HepG2 (cell line): Measurements from ENCODE around the gene SLC2A14. TPM values are rescaled to one million over a fixed set of nuclear protein-coding genes. Genes with fewer than 3 reads are reported as not detected.
A peak's percentile ranks its signal among the peaks of the same experiment; 100 is the strongest.

ENCODE experiments used
- ATAC-seq: fragments of 200-7000 bp; cut with Tn5 transposase; 3 replicates; pipeline ENCODE4 v1.9.1; 2020; ENCODE audit warnings: mild to moderate bottlenecking, moderate library complexity
- BruUV-seq: library from RNA; stranded (reverse); fragments of 400-500 nt; replicated peaks from 2 replicates; lab custom pipeline; 2021; lab: Mats Ljungman, UMichigan
- CTCF ChIA-PET: fragments of 300-600 bp; formaldehyde crosslinking; extraction: SDS; loops from one replicate; lab custom pipeline; 2021; ENCODE audit warnings: low total read pairs, inconsistent platforms, low intra/inter-chr PET ratio; lab: Yijun Ruan, JAX
- POLR2A ChIA-PET: fragments of 350-600 bp; sonication (Branson Sonifier 250); formaldehyde crosslinking; loops from one replicate; lab custom pipeline; 2020; ENCODE audit warnings: antibody characterized with exemption, inconsistent platforms; lab: Yijun Ruan, JAX
- DNase-seq: peaks from one replicate; pipeline ENCODE4 v3.0.0-alpha.2; 2015; ENCODE audit warnings: low spot score
- FAIRE-seq: peaks from 3 replicates; lab custom pipeline; 2011; peaks lifted over from hg19 to GRCh38; lab: Jason Lieb, UNC
- H2AFZ ChIP-seq: one replicate; pipeline ENCODE4 v1.6.1; 2011; ENCODE audit warnings: low read length, inconsistent platforms
- H3K27ac ChIP-seq: fragments of 300-600 bp; 3 replicates; pipeline ENCODE4 v1.8.0; 2011; ENCODE audit warnings: mixed run types, mild to moderate bottlenecking, mixed read lengths, low read length, inconsistent platforms; ENCODE audit not compliant: insufficient read depth; ENCODE audit errors: extremely low read length
- H3K27me3 ChIP-seq, 2 experiments: fragments of 200-600 bp in 1 of 2; 2 replicates in 1 of 2; 3 replicates in 1 of 2; pipeline versions ENCODE4 v1.6.0 to v1.8.0; 2011; ENCODE audit warnings: low read length in 2 of 2, mild to moderate bottlenecking in 2 of 2, moderate library complexity in 2 of 2, inconsistent platforms in 1 of 2; ENCODE audit not compliant: insufficient read depth in 2 of 2, control insufficient read depth in 1 of 2
- H3K36me3 ChIP-seq, 2 experiments: fragments of 200-600 bp in 1 of 2; replicated peaks in 1 of 2; 2 replicates in 1 of 2; 3 replicates in 1 of 2; pipeline versions ENCODE4 v1.5.1 to v1.8.0; 2011; ENCODE audit warnings: low read length in 2 of 2, inconsistent platforms in 1 of 2; ENCODE audit not compliant: insufficient read depth in 2 of 2, control insufficient read depth in 1 of 2
- H3K4me1 ChIP-seq: 2 replicates; pipeline ENCODE4 v1.5.1; 2012; ENCODE audit warnings: low read length, inconsistent platforms; ENCODE audit not compliant: insufficient read depth
- H3K4me2 ChIP-seq: 2 replicates; pipeline ENCODE4 v1.6.0; 2011; ENCODE audit warnings: low read depth, low read length, inconsistent platforms
- H3K4me3 ChIP-seq, 3 experiments: fragments of 200-600 bp in 1 of 3; sonication (generic), shearing (Covaris generic) in 1 of 3; replicated peaks in 1 of 3; 2 replicates each; pipeline ENCODE4 v1.5.1; 2011 to 2016; ENCODE audit warnings: low read length in 3 of 3, inconsistent platforms in 2 of 3, low read depth in 2 of 3, mild to moderate bottlenecking in 2 of 3, control low read depth in 1 of 3, mixed read lengths in 1 of 3; ENCODE audit not compliant: insufficient read depth in 1 of 3
- H3K79me2 ChIP-seq: one replicate; pipeline ENCODE4 v1.6.1; 2011; ENCODE audit warnings: low read length, inconsistent platforms; ENCODE audit not compliant: insufficient read depth
- H3K9ac ChIP-seq: 2 replicates; pipeline ENCODE4 v1.6.0; 2011; ENCODE audit warnings: mild to moderate bottlenecking, low read depth, low read length, inconsistent platforms; ENCODE audit not compliant: insufficient read depth
- H3K9me3 ChIP-seq: 2 replicates; pipeline ENCODE4 v1.5.1; 2012; ENCODE audit warnings: mild to moderate bottlenecking, low read length
- H4K20me1 ChIP-seq: 2 replicates; pipeline ENCODE4 v1.6.0; 2011; ENCODE audit warnings: inconsistent platforms, mild to moderate bottlenecking, low read length, moderate library complexity; ENCODE audit not compliant: insufficient read depth
- AFF4 ChIP-seq: sonication (generic); formaldehyde crosslinking; IDR thresholded peaks from 2 replicates; pipeline ENCODE4 v1.4.0; 2020; ENCODE audit warnings: missing genetic modification reagents
- ATF3 ChIP-seq: sonication (generic); formaldehyde crosslinking; IDR thresholded peaks from 2 replicates; pipeline ENCODE4 v1.4.0; 2020; ENCODE audit warnings: missing genetic modification reagents
- ATF7 ChIP-seq, 2 experiments: fragments of 450-650 bp in 1 of 2; sonication (generic) in 1 of 2; formaldehyde crosslinking in 1 of 2; IDR thresholded peaks; 2 replicates each; pipeline versions ENCODE4 v1.4.0 to v1.6.1; 2016 to 2020; ENCODE audit warnings: antibody characterized with exemption in 1 of 2, mild to moderate bottlenecking in 1 of 2, missing genetic modification reagents in 1 of 2
- ESRRA ChIP-seq: sonication (generic); formaldehyde crosslinking; IDR thresholded peaks from 2 replicates; pipeline ENCODE4 v1.5.1; 2020; ENCODE audit warnings: mild to moderate bottlenecking, low read depth, missing genetic modification reagents
- MAFK ChIP-seq, 2 experiments: IDR thresholded peaks in 1 of 2; conservative IDR thresholded peaks in 1 of 2; 2 replicates each; pipeline ENCODE4 v1.6.1; 2011; ENCODE audit warnings: improper control_type of control experiment in 2 of 2, low read length in 2 of 2
- MEIS1 ChIP-seq: sonication (generic); formaldehyde crosslinking; IDR thresholded peaks from 2 replicates; pipeline ENCODE4 v1.9.0; 2021; ENCODE audit warnings: mild to moderate bottlenecking, missing genetic modification reagents, moderate library complexity, borderline replicate concordance
- NFE2L2 ChIP-seq: fragments of 150-350 bp; IDR thresholded peaks from 2 replicates; pipeline ENCODE4 v1.6.1; 2014; ENCODE audit warnings: low read length
- SSRP1 ChIP-seq: IDR thresholded peaks from 2 replicates; pipeline ENCODE4 v1.6.1; 2016; ENCODE audit warnings: control low read depth
- ZMYM4 ChIP-seq: sonication (generic); formaldehyde crosslinking; IDR thresholded peaks from 2 replicates; pipeline ENCODE4 v1.8.1; 2023; ENCODE audit warnings: mild to moderate bottlenecking, missing genetic modification reagents
- ZNF3 ChIP-seq: IDR thresholded peaks from 2 replicates; pipeline ENCODE4 v1.7.0; 2017; ENCODE audit warnings: inconsistent platforms
- ZNF597 ChIP-seq: sonication (generic); formaldehyde crosslinking; IDR thresholded peaks from 2 replicates; pipeline ENCODE4 v1.5.0; 2020; ENCODE audit warnings: missing genetic modification reagents
- ZSCAN30 ChIP-seq: sonication (generic); formaldehyde crosslinking; IDR thresholded peaks from 2 replicates; pipeline ENCODE4 v1.5.0; 2020; ENCODE audit warnings: mild to moderate bottlenecking, missing genetic modification reagents
- WGBS: methylation state at CpG from one replicate; pipeline ENCODE4 v1.1.6; 2017; ENCODE audit warnings: low lambda C conversion rate; 5-methylcytosine and 5-hydroxymethylcytosine counted together
- in situ Hi-C: cut with HindIII; loops from 2 replicates; pipeline ENCODE4 v1.10.0; 2017; ENCODE audit warnings: low pct_unique_long_range_greater_than_20kb; ENCODE audit not compliant: extremely low pct_ligation_motif_present
- intact Hi-C: fragments of 100-400 bp; cut with micrococcal nuclease; formaldehyde crosslinking; loops from one replicate; pipeline ENCODE4 v1.10.0; 2022; ENCODE audit not compliant: unreplicated experiment
- polyA plus RNA-seq, 8 experiments: library from polyadenylated mRNA; depleted of rRNA in 3 of 8; stranded (reverse) in 7 of 8; unstranded in 1 of 8; fragments of >200 nt; fragmentation: Illumina TruSeq in 4 of 8; extraction: Trizol in 4 of 8; gene quantifications; 2 replicates each; pipeline versions ENCODE4 v1.2.1 to v1.2.3, GENCODE V29; 2011 to 2016; ENCODE audit warnings: low read depth in 4 of 8, missing spikeins in 1 of 8, mixed read lengths in 1 of 8; ENCODE audit not compliant: insufficient read depth in 1 of 8
- total RNA-seq, 5 experiments: library from RNA; depleted of rRNA; stranded (reverse); fragments of >200 nt; fragmentation: Illumina TruSeq; extraction: Trizol; gene quantifications; 2 replicates each; pipeline ENCODE4 v1.2.3, GENCODE V29; 2016; ENCODE audit warnings: low read depth in 1 of 5
- TF ChIP-seq, protein P1 (sequence below): sonication (generic); formaldehyde crosslinking; IDR thresholded peaks from 2 replicates; pipeline ENCODE4 v1.4.0; 2020; ENCODE audit warnings: missing genetic modification reagents
- TF ChIP-seq, protein P2 (sequence below): sonication (generic); formaldehyde crosslinking; conservative IDR thresholded peaks from 2 replicates; pipeline ENCODE4 v1.4.0; 2020; ENCODE audit warnings: missing genetic modification reagents

SLC2A14 gene
- total and polyA plus RNA-seq, 2 of the 13 experiments (the other 11 are each of a cell fraction or from before 2014, with no cell fraction given): 7.7 to 39.0 TPM

- TF ChIP-seq, protein P1, sequence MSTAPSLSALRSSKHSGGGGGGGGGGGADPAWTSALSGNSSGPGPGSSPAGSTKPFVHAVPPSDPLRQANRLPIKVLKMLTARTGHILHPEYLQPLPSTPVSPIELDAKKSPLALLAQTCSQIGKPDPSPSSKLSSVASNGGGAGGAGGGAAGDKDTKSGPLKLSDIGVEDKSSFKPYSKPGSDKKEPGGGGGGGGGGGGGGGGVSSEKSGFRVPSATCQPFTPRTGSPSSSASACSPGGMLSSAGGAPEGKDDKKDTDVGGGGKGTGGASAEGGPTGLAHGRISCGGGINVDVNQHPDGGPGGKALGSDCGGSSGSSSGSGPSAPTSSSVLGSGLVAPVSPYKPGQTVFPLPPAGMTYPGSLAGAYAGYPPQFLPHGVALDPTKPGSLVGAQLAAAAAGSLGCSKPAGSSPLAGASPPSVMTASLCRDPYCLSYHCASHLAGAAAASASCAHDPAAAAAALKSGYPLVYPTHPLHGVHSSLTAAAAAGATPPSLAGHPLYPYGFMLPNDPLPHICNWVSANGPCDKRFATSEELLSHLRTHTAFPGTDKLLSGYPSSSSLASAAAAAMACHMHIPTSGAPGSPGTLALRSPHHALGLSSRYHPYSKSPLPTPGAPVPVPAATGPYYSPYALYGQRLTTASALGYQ (CRISPR knock-in tag): no peak
- no peak for TF ChIP-seq ZSCAN30 (CRISPR knock-in tag)
- TF ChIP-seq MAFK (conservative IDR thresholded peaks at IDR 0.05 in 1 of 2, IDR thresholded peaks at IDR 0.05 in 1 of 2; ENCODE audit: low read length in 2 of 2): no peak
- TF ChIP-seq ZMYM4: no peak
- no peak for TF ChIP-seq ESRRA (CRISPR knock-in tag)
Observed at GRCh38 chr12:7916936-7917335, 44.2 kb upstream of the SLC2A14 start (continued).

- H3K36me3 ChIP-seq: no peaks in the 10 kb centered on the region; a peak in 2 of 5 replicates
- H3K4me2 ChIP-seq: no peak overlapping the region
- H3K4me1 ChIP-seq: peaks cover 20% of the 10 kb centered on the region
- ATAC-seq: peak; percentile 31
- DNase-seq: no peak
- H4K20me1 ChIP-seq: 0 out of 2 replicates have a peak, but pooled peaks cover 4% of the 10 kb centered on the region
- H3K27ac ChIP-seq: no peak overlapping the region
- H3K9me3 ChIP-seq: no peaks in the 10 kb centered on the region
- no peak overlapping the region for H2AFZ ChIP-seq
- FAIRE-seq: no peak
- no TSS peak for BruUV-seq
- WGBS: 98% methylated on average over 38 of the region's 38 CpGs
- no peak overlapping the region for H3K9ac ChIP-seq
- no peaks in the 10 kb centered on the region for H3K79me2 ChIP-seq
- ChIA-PET POLR2A (interaction anchor here (0.5 kb wide), 1 partner anchor 37 kb away, joined by 3 read pairs; no protein-coding TSS in a partner anchor), CTCF (no interaction called here)
- in situ Hi-C loops (no loop called here), intact Hi-C loops (no loop called here)
- H3K27me3 ChIP-seq: no peaks in the 10 kb centered on the region
- no peak overlapping the region for H3K4me3 ChIP-seq
- TF ChIP-seq SSRP1: no peak
- TF ChIP-seq MEIS1 (CRISPR knock-in tag): no peak
- no peak for TF ChIP-seq NFE2L2
- no peak for TF ChIP-seq ZNF597
- no peak for TF ChIP-seq AFF4 (CRISPR knock-in tag)
- no peak for TF ChIP-seq ATF7 (IDR thresholded peaks at IDR 0.05)
- TF ChIP-seq ATF7 (CRISPR knock-in tag; IDR thresholded peaks at IDR 0.05): no peak
- TF ChIP-seq, protein P2, sequence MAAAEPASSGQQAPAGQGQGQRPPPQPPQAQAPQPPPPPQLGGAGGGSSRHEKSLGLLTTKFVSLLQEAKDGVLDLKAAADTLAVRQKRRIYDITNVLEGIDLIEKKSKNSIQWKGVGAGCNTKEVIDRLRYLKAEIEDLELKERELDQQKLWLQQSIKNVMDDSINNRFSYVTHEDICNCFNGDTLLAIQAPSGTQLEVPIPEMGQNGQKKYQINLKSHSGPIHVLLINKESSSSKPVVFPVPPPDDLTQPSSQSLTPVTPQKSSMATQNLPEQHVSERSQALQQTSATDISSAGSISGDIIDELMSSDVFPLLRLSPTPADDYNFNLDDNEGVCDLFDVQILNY (CRISPR knock-in tag): no peak
- TF ChIP-seq ATF3 (CRISPR knock-in tag): no peak
- TF ChIP-seq ZNF3 (CRISPR knock-in tag): no peak
Observed at GRCh38 chr12:7915661-7916403, 43.1 kb upstream of the SLC2A14 start.
